OCI-LY1 (cell line): ENCODE results near the gene FDXACB1.

Experiments
- H2AFZ ChIP-seq: fragments of 200-600 bp; sonication (generic), shearing (Covaris generic); 2 replicates; pipeline ENCODE4 v1.6.0; 2014; ENCODE audit warnings: antibody characterized with exemption, mild to moderate bottlenecking, low read length
- H3F3A ChIP-seq: fragments of 200-600 bp; sonication (generic), shearing (Covaris generic); 2 replicates; pipeline ENCODE4 v1.6.0; 2014; ENCODE audit warnings: mild to moderate bottlenecking, antibody characterized with exemption, low read length, moderate library complexity; ENCODE audit not compliant: insufficient read depth
- H3K27ac ChIP-seq: fragments of 200-600 bp; sonication (generic); 2 replicates; pipeline ENCODE4 v1.5.1; 2014; ENCODE audit warnings: low read length, mixed run types, mild to moderate bottlenecking, low read depth; ENCODE audit not compliant: poor library complexity, severe bottlenecking
- H3K27me3 ChIP-seq: fragments of 200-600 bp; sonication (generic); 2 replicates; pipeline ENCODE4 v1.6.0; 2014; ENCODE audit warnings: antibody characterized with exemption, mild to moderate bottlenecking, low read length, moderate library complexity; ENCODE audit not compliant: insufficient read depth
- H3K36me3 ChIP-seq: fragments of 200-600 bp; sonication (generic); 2 replicates; pipeline ENCODE4 v1.6.1; 2014; ENCODE audit warnings: mild to moderate bottlenecking, antibody characterized with exemption, low read length, moderate library complexity, mixed read lengths; ENCODE audit not compliant: insufficient read depth
- H3K4me1 ChIP-seq: fragments of 200-600 bp; sonication (generic); 2 replicates; pipeline ENCODE4 v1.5.1; 2014; ENCODE audit warnings: mild to moderate bottlenecking, low read length, moderate library complexity; ENCODE audit not compliant: insufficient read depth, severe bottlenecking
- H3K4me2 ChIP-seq: fragments of 200-600 bp; sonication (generic), shearing (Covaris generic); 2 replicates; pipeline ENCODE4 v1.6.1; 2014; ENCODE audit warnings: low read length
- H3K4me3 ChIP-seq: fragments of 200-600 bp; sonication (generic); 2 replicates; pipeline ENCODE4 v1.5.1; 2014; ENCODE audit warnings: low read length, low read depth, mild to moderate bottlenecking, mixed read lengths; ENCODE audit not compliant: poor library complexity, severe bottlenecking
- H3K79me2 ChIP-seq: fragments of 200-600 bp; shearing (Covaris generic); 2 replicates; pipeline ENCODE4 v1.6.1; 2016; ENCODE audit warnings: mixed run types, low read length, mixed read lengths; ENCODE audit not compliant: insufficient read depth
- H3K9ac ChIP-seq: fragments of 200-600 bp; sonication (generic), shearing (Covaris generic); 2 replicates; pipeline ENCODE4 v1.6.1; 2014; ENCODE audit warnings: mild to moderate bottlenecking, low read length, mixed read lengths
- H3K9me2 ChIP-seq: fragments of 200-600 bp; sonication (generic), shearing (Covaris generic); 2 replicates; pipeline ENCODE4 v1.6.1; 2014; ENCODE audit warnings: low read depth, mild to moderate bottlenecking, low read length, mixed read lengths
- H3K9me3 ChIP-seq: fragments of 200-600 bp; shearing (Covaris generic); 2 replicates; pipeline ENCODE4 v1.6.1; 2014; ENCODE audit warnings: low read length, mixed read lengths
- H4K20me1 ChIP-seq: fragments of 200-600 bp; sonication (generic), shearing (Covaris generic); 2 replicates; pipeline ENCODE4 v1.6.0; 2016; ENCODE audit warnings: mild to moderate bottlenecking, low read length; ENCODE audit not compliant: insufficient read depth
- CTCF ChIP-seq: fragments of 200-600 bp; sonication (generic), shearing (Covaris generic); IDR thresholded peaks from 2 replicates; pipeline ENCODE4 v1.5.1; 2017; ENCODE audit warnings: mild to moderate bottlenecking, antibody characterized with exemption, low read length, moderate library complexity, mixed read lengths
- EZH2 ChIP-seq: fragments of 200-600 bp; sonication (generic), shearing (Covaris generic); IDR thresholded peaks from 2 replicates; pipeline ENCODE4 v1.8.0; 2017; ENCODE audit warnings: borderline replicate concordance, mixed run types, mild to moderate bottlenecking, antibody characterized with exemption, low read length, moderate library complexity, mixed read lengths

Gene FDXACB1

GRCh38 chr11:111833524-111833923 is 45.4 kb downstream of the FDXACB1 start:
- TF ChIP-seq CTCF (peak; percentile 22; the same call in 1 of the 2 replicates), EZH2 (no peak)
- H3K27ac ChIP-seq: no peak overlapping the region
- no peaks in the 10 kb centered on the region for H3K27me3 ChIP-seq
- no peaks in the 10 kb centered on the region for H3F3A ChIP-seq
- H3K36me3 ChIP-seq: peaks cover 54% of the 10 kb centered on the region; the same call in 1 of the 2 replicates
- no peaks in the 10 kb centered on the region for H3K9me3 ChIP-seq
- no peak overlapping the region for H3K4me2 ChIP-seq
- no peak overlapping the region for H3K9ac ChIP-seq
- no peak overlapping the region for H3K4me3 ChIP-seq
- H3K4me1 ChIP-seq: no peaks in the 10 kb centered on the region
- no peak overlapping the region for H2AFZ ChIP-seq
- H4K20me1 ChIP-seq: no peaks in the 10 kb centered on the region
- H3K79me2 ChIP-seq: no peaks in the 10 kb centered on the region
- no peaks in the 10 kb centered on the region for H3K9me2 ChIP-seq

GRCh38 chr11:111829185-111829968 is 49.6 kb downstream of the FDXACB1 start:
- Histone ChIP-seq H3F3A (no peaks in the 10 kb centered on the region), H3K4me2 (no peak overlapping the region)

GRCh38 chr11:111826322-111826950 is 52.5 kb downstream of the FDXACB1 start:
- TF ChIP-seq CTCF: no peak
- no peak for TF ChIP-seq EZH2
- H4K20me1 ChIP-seq: no peaks in the 10 kb centered on the region
- H3K27ac ChIP-seq: no peak overlapping the region

More at GRCh38 chr11:111829185-111829968, 49.6 kb downstream of the FDXACB1 start:
- Histone ChIP-seq H3K27ac (no peak overlapping the region), H4K20me1 (no peaks in the 10 kb centered on the region), H3K79me2 (no peaks in the 10 kb centered on the region), H3K4me3 (no peak overlapping the region), H2AFZ (no peak overlapping the region), H3K9me2 (no peaks in the 10 kb centered on the region), H3K36me3 (peaks cover 23% of the 10 kb centered on the region; the same call in 1 of the 2 replicates), H3K4me1 (no peaks in the 10 kb centered on the region), H3K9ac (no peak overlapping the region), H3K27me3 (no peaks in the 10 kb centered on the region), H3K9me3 (no peaks in the 10 kb centered on the region)
- TF ChIP-seq CTCF: no peak
- TF ChIP-seq EZH2: no peak

More at GRCh38 chr11:111826322-111826950, 52.5 kb downstream of the FDXACB1 start:
- no peak overlapping the region for H3K9ac ChIP-seq
- no peak overlapping the region for H3K4me2 ChIP-seq
- no peaks in the 10 kb centered on the region for H3K79me2 ChIP-seq
- no peak overlapping the region for H3K4me3 ChIP-seq
- no peak overlapping the region for H2AFZ ChIP-seq
- no peaks in the 10 kb centered on the region for H3F3A ChIP-seq
- no peaks in the 10 kb centered on the region for H3K27me3 ChIP-seq
- peaks cover 9% of the 10 kb centered on the region; the same call in 1 of the 2 replicates for H3K36me3 ChIP-seq
- H3K9me2 ChIP-seq: no peaks in the 10 kb centered on the region
- H3K4me1 ChIP-seq: peaks cover under 1% of the 10 kb centered on the region
- no peaks in the 10 kb centered on the region for H3K9me3 ChIP-seq
